ENCODE measurements around the gene RAP1GAP2.

DNA sequence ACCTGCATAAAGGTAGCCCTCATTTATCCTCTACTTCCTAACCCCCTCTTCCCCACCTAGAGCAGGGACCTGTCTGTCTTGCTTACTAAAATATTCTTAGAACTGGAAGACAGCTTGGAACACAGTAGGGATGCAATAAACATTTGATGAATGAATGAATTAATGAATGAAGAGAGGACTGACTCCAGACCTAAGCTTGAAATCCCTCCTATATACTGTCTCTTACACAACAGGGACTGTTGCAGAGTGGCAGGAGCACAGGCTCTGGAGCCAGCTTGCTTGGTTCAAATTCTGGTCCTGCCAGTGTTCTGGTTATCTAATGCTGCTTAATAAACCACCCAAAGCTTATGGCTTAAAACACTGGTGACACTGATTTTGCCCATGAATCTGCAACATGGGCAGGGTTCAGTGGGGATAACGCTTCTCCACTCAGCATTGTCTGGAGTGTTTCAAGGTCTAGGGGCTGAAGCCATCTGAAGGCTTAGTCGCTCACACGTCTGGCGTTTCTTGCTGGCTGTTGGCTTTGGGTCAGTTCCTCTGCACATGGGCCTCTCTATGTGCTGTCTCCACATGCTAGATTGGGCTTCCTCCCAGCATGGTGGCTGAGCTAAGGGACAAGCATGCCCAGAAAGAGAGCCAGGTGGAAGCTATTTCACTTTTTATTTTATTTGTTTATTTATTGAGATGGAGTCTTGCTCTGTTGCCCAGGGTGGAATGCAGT is 12.8 kb upstream of the RAP1GAP2 start:
- TF ChIP-seq ZIC2 (tag by site-specific recombination; IDR thresholded peaks at IDR 0.05), result no peak
- TF ChIP-seq, protein P1, sequence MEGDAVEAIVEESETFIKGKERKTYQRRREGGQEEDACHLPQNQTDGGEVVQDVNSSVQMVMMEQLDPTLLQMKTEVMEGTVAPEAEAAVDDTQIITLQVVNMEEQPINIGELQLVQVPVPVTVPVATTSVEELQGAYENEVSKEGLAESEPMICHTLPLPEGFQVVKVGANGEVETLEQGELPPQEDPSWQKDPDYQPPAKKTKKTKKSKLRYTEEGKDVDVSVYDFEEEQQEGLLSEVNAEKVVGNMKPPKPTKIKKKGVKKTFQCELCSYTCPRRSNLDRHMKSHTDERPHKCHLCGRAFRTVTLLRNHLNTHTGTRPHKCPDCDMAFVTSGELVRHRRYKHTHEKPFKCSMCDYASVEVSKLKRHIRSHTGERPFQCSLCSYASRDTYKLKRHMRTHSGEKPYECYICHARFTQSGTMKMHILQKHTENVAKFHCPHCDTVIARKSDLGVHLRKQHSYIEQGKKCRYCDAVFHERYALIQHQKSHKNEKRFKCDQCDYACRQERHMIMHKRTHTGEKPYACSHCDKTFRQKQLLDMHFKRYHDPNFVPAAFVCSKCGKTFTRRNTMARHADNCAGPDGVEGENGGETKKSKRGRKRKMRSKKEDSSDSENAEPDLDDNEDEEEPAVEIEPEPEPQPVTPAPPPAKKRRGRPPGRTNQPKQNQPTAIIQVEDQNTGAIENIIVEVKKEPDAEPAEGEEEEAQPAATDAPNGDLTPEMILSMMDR (tag by site-specific recombination; IDR thresholded peaks at IDR 0.05), result no peak
- TF ChIP-seq, protein P2, sequence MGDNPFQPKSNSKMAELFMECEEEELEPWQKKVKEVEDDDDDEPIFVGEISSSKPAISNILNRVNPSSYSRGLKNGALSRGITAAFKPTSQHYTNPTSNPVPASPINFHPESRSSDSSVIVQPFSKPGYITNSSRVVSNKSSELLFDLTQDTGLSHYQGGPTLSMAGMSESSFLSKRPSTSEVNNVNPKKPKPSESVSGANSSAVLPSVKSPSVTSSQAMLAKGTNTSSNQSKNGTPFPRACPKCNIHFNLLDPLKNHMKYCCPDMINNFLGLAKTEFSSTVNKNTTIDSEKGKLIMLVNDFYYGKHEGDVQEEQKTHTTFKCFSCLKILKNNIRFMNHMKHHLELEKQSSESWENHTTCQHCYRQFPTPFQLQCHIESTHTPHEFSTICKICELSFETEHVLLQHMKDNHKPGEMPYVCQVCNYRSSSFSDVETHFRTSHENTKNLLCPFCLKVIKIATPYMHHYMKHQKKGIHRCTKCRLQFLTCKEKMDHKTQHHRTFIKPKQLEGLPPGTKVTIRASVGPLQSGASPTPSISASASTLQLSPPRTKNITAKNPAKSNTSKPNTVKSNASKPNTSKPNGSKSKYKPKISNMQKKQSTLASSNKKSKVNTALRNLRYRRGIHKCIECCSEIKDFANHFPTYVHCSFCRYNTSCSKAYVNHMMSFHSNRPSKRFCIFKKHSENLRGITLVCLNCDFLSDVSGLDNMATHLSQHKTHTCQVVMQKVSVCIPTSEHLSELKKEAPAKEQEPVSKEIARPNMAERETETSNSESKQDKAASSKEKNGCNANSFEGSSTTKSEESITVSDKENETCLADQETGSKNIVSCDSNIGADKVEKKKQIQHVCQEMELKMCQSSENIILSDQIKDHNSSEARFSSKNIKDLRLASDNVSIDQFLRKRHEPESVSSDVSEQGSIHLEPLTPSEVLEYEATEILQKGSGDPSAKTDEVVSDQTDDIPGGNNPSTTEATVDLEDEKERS (tag by site-specific recombination; IDR thresholded peaks at IDR 0.05), result peak; percentile 31; the same call in 1 of the 2 replicates
- TF ChIP-seq, protein P3, sequence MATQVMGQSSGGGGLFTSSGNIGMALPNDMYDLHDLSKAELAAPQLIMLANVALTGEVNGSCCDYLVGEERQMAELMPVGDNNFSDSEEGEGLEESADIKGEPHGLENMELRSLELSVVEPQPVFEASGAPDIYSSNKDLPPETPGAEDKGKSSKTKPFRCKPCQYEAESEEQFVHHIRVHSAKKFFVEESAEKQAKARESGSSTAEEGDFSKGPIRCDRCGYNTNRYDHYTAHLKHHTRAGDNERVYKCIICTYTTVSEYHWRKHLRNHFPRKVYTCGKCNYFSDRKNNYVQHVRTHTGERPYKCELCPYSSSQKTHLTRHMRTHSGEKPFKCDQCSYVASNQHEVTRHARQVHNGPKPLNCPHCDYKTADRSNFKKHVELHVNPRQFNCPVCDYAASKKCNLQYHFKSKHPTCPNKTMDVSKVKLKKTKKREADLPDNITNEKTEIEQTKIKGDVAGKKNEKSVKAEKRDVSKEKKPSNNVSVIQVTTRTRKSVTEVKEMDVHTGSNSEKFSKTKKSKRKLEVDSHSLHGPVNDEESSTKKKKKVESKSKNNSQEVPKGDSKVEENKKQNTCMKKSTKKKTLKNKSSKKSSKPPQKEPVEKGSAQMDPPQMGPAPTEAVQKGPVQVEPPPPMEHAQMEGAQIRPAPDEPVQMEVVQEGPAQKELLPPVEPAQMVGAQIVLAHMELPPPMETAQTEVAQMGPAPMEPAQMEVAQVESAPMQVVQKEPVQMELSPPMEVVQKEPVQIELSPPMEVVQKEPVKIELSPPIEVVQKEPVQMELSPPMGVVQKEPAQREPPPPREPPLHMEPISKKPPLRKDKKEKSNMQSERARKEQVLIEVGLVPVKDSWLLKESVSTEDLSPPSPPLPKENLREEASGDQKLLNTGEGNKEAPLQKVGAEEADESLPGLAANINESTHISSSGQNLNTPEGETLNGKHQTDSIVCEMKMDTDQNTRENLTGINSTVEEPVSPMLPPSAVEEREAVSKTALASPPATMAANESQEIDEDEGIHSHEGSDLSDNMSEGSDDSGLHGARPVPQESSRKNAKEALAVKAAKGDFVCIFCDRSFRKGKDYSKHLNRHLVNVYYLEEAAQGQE (tag by site-specific recombination; IDR thresholded peaks at IDR 0.05), result no peak
- no peak for TF ChIP-seq ZFP41 (tag by site-specific recombination; IDR thresholded peaks at IDR 0.05; ENCODE audit: borderline replicate concordance)
- no peak for TF ChIP-seq ZEB2 (tag by site-specific recombination; IDR thresholded peaks at IDR 0.05)
- TF ChIP-seq, protein P4, sequence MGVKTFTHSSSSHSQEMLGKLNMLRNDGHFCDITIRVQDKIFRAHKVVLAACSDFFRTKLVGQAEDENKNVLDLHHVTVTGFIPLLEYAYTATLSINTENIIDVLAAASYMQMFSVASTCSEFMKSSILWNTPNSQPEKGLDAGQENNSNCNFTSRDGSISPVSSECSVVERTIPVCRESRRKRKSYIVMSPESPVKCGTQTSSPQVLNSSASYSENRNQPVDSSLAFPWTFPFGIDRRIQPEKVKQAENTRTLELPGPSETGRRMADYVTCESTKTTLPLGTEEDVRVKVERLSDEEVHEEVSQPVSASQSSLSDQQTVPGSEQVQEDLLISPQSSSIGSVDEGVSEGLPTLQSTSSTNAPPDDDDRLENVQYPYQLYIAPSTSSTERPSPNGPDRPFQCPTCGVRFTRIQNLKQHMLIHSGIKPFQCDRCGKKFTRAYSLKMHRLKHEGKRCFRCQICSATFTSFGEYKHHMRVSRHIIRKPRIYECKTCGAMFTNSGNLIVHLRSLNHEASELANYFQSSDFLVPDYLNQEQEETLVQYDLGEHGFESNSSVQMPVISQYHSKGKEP (tag by site-specific recombination; IDR thresholded peaks at IDR 0.05), result no peak
- no peak for TF ChIP-seq TRIM28 (IDR thresholded peaks at IDR 0.05; ENCODE audit: borderline replicate concordance, low read length)
- TF ChIP-seq GLIS2 (tag by site-specific recombination; IDR thresholded peaks at IDR 0.05), result no peak
- TF ChIP-seq ZNF561 (tag by site-specific recombination; IDR thresholded peaks at IDR 0.05; ENCODE audit: borderline replicate concordance), result no peak
